Naive B cell (primary cell): ENCODE measurements around the gene PRDM1. TPM values are rescaled to one million over a fixed set of nuclear protein-coding genes. Genes with fewer than 3 reads are reported as not detected.

Source experiments
- polyA plus RNA-seq, 6 donors: library from polyadenylated mRNA; unstranded; fragments of 300-500 nt; fragmentation: Illumina TruSeq; gene quantifications; one replicate each; pipeline ENCODE4 v1.2.3, GENCODE V29; 2021; ENCODE audit warnings: low read depth in 6 of 6

The PRDM1 gene
- polyA plus RNA-seq, 6 donors from 2014 or later: 0.62 to 4.2 (median 2.9) TPM; not detected in 1

Other genes with a start within 250 kb of the PRDM1 start
- 10 to 100 TPM; 33.6 to 44.4 (median 40.3) TPM for gene ATG5, start 239.4 kb downstream of the PRDM1 start, polyA plus RNA-seq